ENCODE results near the gene KHDRBS1. TPM values are rescaled to one million over a fixed set of nuclear protein-coding genes. Genes with fewer than 3 reads are reported as not detected.

KHDRBS1 gene
- total and polyA plus RNA-seq, 9 of the 15 experiments (the other 6 are each of a cell fraction or from before 2014, with no cell fraction given), result 48.4 to 257 (median 114) TPM

DNA sequence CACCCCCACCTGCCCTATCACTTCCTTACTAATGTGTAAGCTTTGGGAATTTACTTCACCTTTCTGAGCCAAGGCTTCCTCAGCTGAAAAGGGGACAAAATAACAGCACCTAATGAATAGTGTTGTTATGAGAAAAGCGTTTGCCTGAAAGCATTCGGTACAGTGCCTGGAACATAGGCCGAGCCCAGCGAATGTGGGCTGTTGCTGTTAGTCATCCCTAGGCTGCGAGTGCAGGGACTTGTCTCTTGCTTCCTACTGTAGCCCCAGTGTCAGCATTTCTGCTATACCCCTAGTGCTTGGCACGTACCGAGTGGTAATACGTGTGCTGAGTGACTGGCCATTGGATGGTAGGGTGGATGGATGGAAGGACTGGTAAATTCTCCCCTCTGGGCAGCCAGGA, 77.5 kb downstream of the KHDRBS1 start (continued):
- TF ChIP-seq, protein P1, sequence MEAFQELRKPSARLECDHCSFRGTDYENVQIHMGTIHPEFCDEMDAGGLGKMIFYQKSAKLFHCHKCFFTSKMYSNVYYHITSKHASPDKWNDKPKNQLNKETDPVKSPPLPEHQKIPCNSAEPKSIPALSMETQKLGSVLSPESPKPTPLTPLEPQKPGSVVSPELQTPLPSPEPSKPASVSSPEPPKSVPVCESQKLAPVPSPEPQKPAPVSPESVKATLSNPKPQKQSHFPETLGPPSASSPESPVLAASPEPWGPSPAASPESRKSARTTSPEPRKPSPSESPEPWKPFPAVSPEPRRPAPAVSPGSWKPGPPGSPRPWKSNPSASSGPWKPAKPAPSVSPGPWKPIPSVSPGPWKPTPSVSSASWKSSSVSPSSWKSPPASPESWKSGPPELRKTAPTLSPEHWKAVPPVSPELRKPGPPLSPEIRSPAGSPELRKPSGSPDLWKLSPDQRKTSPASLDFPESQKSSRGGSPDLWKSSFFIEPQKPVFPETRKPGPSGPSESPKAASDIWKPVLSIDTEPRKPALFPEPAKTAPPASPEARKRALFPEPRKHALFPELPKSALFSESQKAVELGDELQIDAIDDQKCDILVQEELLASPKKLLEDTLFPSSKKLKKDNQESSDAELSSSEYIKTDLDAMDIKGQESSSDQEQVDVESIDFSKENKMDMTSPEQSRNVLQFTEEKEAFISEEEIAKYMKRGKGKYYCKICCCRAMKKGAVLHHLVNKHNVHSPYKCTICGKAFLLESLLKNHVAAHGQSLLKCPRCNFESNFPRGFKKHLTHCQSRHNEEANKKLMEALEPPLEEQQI (IDR thresholded peaks at IDR 0.05), result no peak
- TF ChIP-seq ZNF717 (CRISPR knock-in tag; IDR thresholded peaks at IDR 0.05), result no peak
- TF ChIP-seq, protein P2, sequence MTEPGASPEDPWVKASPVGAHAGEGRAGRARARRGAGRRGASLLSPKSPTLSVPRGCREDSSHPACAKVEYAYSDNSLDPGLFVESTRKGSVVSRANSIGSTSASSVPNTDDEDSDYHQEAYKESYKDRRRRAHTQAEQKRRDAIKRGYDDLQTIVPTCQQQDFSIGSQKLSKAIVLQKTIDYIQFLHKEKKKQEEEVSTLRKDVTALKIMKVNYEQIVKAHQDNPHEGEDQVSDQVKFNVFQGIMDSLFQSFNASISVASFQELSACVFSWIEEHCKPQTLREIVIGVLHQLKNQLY (CRISPR knock-in tag; conservative IDR thresholded peaks at IDR 0.05), result no peak
- TF ChIP-seq, protein P3, sequence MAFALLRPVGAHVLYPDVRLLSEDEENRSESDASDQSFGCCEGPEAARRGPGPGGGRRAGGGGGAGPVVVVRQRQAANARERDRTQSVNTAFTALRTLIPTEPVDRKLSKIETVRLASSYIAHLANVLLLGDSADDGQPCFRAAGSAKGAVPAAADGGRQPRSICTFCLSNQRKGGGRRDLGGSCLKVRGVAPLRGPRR (CRISPR knock-in tag; IDR thresholded peaks at IDR 0.05), result no peak
- TF ChIP-seq COPS2 (conservative IDR thresholded peaks at IDR 0.05), result no peak
- TF ChIP-seq STAT5A (IDR thresholded peaks at IDR 0.05; ENCODE audit: borderline replicate concordance, low read length), result no peak
- no peak for TF ChIP-seq MEF2D (tag; conservative IDR thresholded peaks at IDR 0.05; ENCODE audit: low read depth)
- TF ChIP-seq ZNF124 (CRISPR knock-in tag; IDR thresholded peaks at IDR 0.05), result no peak
- TF ChIP-seq BACH1 (tag; IDR thresholded peaks at IDR 0.05), result no peak
- TF ChIP-seq TARDBP (IDR thresholded peaks at IDR 0.05), result no peak
- no peak for TF ChIP-seq KLF16 (IDR thresholded peaks at IDR 0.05)
- no peak for TF ChIP-seq SIX5 (IDR thresholded peaks at IDR 0.05; ENCODE audit: borderline replicate concordance in 1 of 2, insufficient read depth in 1 of 2, low read depth in 1 of 2, low read length in 2 of 2)

All from K562 (cell line).